GM12875 (cell line): ENCODE data around the gene RPL27.
"Not testable (repeated sequence)": the region's sequence is repeated elsewhere in the genome, so short reads cannot be mapped to it uniquely, and the experiment has no call there.

Source experiments
- H3K4me3 ChIP-seq: one replicate; pipeline ENCODE4 v1.5.1; 2011; ENCODE audit warnings: low read depth, low read length, control low read depth
- CTCF ChIP-seq: IDR thresholded peaks from 2 replicates; pipeline ENCODE4 v1.5.1; 2011; ENCODE audit warnings: low read depth, mild to moderate bottlenecking, control low read depth, inconsistent platforms, low read length, moderate library complexity, borderline replicate concordance; ENCODE audit not compliant: insufficient read depth

RPL27 gene

GRCh38 chr17:42999003-42999525 is 845 bp downstream of the RPL27 start:
- peak overlapping the region; percentile 47 for H3K4me3 ChIP-seq
- no peak for TF ChIP-seq CTCF

DNA sequence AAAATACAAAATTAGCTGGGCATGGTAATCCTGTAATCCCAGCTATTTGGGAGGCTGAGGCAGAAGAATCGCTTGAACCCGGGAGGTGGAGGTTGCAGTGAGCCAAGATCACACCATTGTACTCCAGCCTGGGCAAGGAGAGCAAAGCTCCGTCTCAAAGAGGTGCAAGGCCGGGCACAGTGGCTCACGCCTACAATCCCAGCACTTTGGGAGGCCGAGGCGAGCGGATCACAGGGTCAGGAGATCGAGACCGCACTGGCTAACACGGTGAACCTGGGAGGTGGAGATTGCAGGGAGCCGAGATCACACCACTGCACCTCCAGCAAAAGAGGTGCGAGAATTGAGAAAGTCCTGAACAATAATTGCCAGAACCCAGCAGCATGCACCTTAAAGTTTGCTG is 2.7 kb downstream of the RPL27 start:
- not testable (repeated sequence) for H3K4me3 ChIP-seq

DNA sequence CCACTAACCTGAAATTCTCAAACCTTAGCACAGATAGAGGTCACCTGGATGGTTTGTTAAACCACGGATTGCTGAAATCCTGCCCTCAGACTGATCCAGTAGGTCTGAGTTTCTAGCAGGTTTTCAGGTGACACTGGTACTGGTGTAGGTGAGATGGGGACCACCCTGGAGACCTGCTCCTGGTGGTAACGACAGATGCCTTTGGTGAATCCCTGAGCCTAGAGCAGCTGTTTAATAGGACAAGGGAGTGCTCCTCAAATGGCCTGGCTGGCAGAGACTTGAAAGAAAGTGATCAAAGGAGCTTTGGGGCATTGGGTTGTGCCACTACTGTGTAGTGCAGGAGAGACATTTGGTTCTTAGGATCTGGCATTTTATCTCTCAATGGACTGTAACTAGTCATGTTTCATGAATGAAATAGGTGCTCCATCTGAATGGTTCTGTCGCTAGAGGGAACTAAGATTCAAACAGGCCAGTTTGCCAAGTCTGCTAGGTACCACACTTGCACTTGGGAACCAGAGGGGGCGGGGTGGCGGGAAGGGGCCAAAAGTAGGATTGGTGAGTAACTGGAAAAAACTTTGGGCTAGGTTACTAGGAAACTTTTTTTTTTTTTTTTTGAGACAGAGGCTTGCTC is 5.4 kb downstream of the RPL27 start:
- no peak for TF ChIP-seq CTCF
- no peak overlapping the region for H3K4me3 ChIP-seq

- peak within 1 kb of the TSS; percentile 73 for H3K4me3 ChIP-seq
- peak; percentile 41; the same call in 1 of the 2 replicates for TF ChIP-seq CTCF
These were observed 8.7 kb downstream of the RPL27 start, which contains the start of gene IFI35 for GRCh38 chr17:43006639-43007551. IFI35 (plus strand) TSS chr17:43006784; CDS start chr17:43006948, 164 bp downstream.

GRCh38 chr17:43010667-43011308 is 12.6 kb downstream of the RPL27 start:
- no peak for TF ChIP-seq CTCF
- no peak overlapping the region for H3K4me3 ChIP-seq

GRCh38 chr17:43011728-43012472 is 13.7 kb downstream of the RPL27 start:
- no peak for TF ChIP-seq CTCF
- H3K4me3 ChIP-seq, result no peak overlapping the region

DNA sequence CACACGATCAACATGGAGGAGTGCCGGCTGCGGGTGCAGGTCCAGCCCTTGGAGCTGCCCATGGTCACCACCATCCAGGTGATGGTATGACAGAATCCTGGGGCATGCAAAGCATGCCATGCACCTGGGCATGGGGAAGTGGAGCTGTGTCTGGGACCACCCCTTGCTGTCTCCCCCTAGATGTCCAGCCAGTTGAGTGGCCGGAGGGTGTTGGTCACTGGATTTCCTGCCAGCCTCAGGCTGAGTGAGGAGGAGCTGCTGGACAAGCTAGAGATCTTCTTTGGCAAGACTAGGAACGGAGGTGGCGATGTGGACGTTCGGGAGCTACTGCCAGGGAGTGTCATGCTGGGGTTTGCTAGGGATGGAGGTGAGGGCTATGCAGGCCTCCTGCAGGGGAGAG is 15.1 kb downstream of the RPL27 start:
- H3K4me3 ChIP-seq, result no peak overlapping the region
- TF ChIP-seq CTCF, result no peak
